Thyroid gland (tissue), 4 donors: ENCODE results near the gene XRCC6. TPM values are rescaled to one million over a fixed set of nuclear protein-coding genes. Genes with fewer than 3 reads are reported as not detected.
"Not testable (repeated sequence)": the region's sequence is repeated elsewhere in the genome, so short reads cannot be mapped to it uniquely, and the experiment has no call there.

ENCODE experiments used
- DNase-seq, 2 donors: peaks; one replicate each; pipeline ENCODE4 v3.0.0-alpha.2; 2019
- H3K27ac ChIP-seq, 3 donors: fragments of 200-600 bp; sonication (generic); 1 replicate in 2 of 3; 2 replicates in 1 of 3; pipeline ENCODE4 v1.5.1; 2016 to 2019; ENCODE audit warnings: mild to moderate bottlenecking in 1 of 3, moderate library complexity in 1 of 3
- H3K27me3 ChIP-seq: fragments of 200-600 bp; sonication (generic); one replicate; pipeline ENCODE4 v1.5.1; 2019
- H3K36me3 ChIP-seq, 2 donors: fragments of 200-600 bp; sonication (generic); one replicate each; pipeline ENCODE4 v1.5.1; 2016 to 2019
- H3K4me1 ChIP-seq, 2 donors: fragments of 200-600 bp; sonication (generic); one replicate each; pipeline ENCODE4 v1.5.1; 2017 to 2019
- H3K4me3 ChIP-seq, 3 donors: fragments of 200-600 bp; sonication (generic); replicated peaks in 1 of 3; 1 replicate in 2 of 3; 2 replicates in 1 of 3; pipeline ENCODE4 v1.5.1; 2016; ENCODE audit warnings: mild to moderate bottlenecking in 1 of 3
- H3K9me3 ChIP-seq: fragments of 200-600 bp; sonication (generic); one replicate; pipeline ENCODE4 v1.5.1; 2017
- POLR2A ChIP-seq, 2 donors: fragments of 450-650 bp; IDR thresholded peaks; one replicate each; pipeline ENCODE4 v1.6.1; 2017; ENCODE audit warnings: antibody characterized with exemption in 2 of 2, mild to moderate bottlenecking in 2 of 2, moderate library complexity in 1 of 2
- WGBS, 2 donors: methylation state at CpG; one replicate each; pipeline ENCODE4 v1.1.5; 2017; 5-methylcytosine and 5-hydroxymethylcytosine counted together
- intact Hi-C: fragments of 100-400 bp; cut with DNase I; formaldehyde crosslinking; loops from one replicate; pipeline ENCODE4 v1.15.1; 2023
- total RNA-seq, 4 donors: library from RNA; depleted of rRNA; stranded (reverse); fragments of >200 nt; gene quantifications; one replicate each; pipeline ENCODE4 v1.2.3, GENCODE V29; 2016
- TF ChIP-seq, protein P1 (sequence below), 6 experiments: fragments of 200-600 bp in 3 of 6; fragments of 450-650 bp in 3 of 6; sonication (generic) in 3 of 6; IDR thresholded peaks; one replicate each; pipeline ENCODE4 v1.5.1; 2016 to 2019; ENCODE audit warnings: antibody characterized with exemption in 6 of 6, mild to moderate bottlenecking in 2 of 6, inconsistent platforms in 1 of 6, moderate library complexity in 1 of 6

XRCC6 gene
- total RNA-seq, 4 donors from 2014 or later: 171 to 220 (median 195) TPM

DNA sequence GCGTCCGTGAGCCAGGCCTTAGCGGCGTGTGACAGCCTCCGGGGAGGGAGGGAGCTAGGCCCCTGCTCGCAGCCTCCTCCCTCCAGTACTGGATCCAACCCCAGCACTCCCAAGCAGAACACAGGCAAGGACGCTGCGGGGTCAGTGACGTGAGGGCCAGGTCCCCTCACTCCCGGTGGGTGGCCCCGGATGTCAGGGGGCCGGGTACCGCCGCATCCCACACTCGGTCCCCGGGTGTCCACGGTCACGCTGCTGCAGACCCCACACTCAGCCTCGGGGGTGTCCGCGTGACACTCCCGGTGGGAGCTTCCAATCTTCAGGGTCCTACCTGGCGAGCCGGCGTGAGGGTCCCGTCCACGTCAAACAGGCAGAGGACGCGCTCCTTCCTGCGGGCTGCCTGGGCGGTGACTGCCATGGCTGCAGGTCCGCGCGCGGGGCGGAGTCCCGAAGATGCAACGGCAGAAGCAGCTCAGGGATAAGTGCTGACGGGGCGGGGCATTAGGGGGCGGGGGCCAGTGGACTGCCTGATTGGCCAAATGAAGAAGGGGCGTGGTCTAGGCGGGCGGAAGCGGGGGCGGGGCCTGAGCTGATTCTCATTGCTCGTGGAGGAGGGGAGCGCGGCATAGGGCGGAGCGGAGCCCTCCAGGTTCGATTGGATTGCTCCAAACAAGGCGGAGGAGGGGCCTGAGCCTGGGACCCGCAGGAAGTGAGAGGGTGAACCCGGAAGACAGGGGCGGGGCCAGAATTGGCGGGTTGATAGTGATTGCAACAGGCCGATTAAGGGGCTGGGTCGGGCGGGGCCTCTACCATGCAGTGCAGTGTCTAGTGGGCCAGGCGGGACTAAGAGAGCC lies 31.5 kb upstream of the XRCC6 start, which contains the start of gene PMM1:
Gene PMM1 (minus strand): TSS at position 450 of the 851 bp plus-strand sequence. CDS start 35 bp downstream, at position 415.
- peak within 1 kb of the TSS; percentile 62 to 80 (median 66) for H3K4me3 ChIP-seq
- no peaks in the 10 kb centered on the region for H3K36me3 ChIP-seq
- 2% methylated on average over 19 to 21 of the region's 61 CpGs for WGBS, 2 donors
- H3K9me3 ChIP-seq: no peaks in the 10 kb centered on the region
- H3K4me1 ChIP-seq: peaks cover 5 to 10% of the 10 kb centered on the region in 2 donors
- DNase-seq: peak; percentile 100
- intact Hi-C loops: loop anchor here (10.0 kb wide), 1 partner anchor 195 kb away; no protein-coding TSS in a partner anchor
- H3K27ac ChIP-seq: peak within 1 kb of the TSS in 2 of 3 donors; percentile 29 to 38
- no peaks in the 10 kb centered on the region for H3K27me3 ChIP-seq
- TF ChIP-seq POLR2A (IDR thresholded peaks at IDR 0.05): peak in 1 of 2 donors; percentile 71
- TF ChIP-seq, protein P1, sequence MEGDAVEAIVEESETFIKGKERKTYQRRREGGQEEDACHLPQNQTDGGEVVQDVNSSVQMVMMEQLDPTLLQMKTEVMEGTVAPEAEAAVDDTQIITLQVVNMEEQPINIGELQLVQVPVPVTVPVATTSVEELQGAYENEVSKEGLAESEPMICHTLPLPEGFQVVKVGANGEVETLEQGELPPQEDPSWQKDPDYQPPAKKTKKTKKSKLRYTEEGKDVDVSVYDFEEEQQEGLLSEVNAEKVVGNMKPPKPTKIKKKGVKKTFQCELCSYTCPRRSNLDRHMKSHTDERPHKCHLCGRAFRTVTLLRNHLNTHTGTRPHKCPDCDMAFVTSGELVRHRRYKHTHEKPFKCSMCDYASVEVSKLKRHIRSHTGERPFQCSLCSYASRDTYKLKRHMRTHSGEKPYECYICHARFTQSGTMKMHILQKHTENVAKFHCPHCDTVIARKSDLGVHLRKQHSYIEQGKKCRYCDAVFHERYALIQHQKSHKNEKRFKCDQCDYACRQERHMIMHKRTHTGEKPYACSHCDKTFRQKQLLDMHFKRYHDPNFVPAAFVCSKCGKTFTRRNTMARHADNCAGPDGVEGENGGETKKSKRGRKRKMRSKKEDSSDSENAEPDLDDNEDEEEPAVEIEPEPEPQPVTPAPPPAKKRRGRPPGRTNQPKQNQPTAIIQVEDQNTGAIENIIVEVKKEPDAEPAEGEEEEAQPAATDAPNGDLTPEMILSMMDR (IDR thresholded peaks at IDR 0.05): no peak

DNA sequence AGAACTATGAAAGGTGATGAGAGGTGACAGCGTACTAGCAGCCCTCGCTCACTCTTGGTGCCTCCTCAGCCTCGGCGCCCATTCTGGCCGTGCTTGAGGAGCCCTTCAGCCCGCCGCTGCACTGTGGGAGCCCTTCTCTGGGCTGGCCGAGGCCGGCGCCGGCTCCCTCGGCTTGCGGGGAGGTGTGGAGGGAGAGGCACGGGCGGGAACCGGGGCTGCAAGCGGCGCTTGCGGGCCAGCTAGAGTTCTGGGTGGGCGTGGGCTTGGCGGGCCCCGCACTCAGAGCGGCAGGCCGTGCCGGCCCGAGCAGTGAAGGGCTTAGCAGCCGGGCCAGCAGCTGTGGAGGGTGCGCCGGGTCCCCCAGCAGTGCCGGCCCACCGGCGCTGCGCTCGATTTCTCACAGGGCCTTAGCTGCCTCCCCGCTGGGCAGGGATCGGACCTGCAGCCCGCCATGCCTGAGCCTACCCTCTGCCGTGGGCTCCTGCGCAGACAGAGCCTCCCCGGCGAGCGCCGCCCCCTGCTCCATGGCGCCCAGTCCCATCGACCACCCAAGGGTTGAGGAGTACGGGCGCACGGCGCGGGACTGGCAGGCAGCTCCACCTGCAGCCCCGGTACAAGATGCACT lies 27.6 kb upstream of the XRCC6 start:
- 96 to 97% methylated on average over 33 to 40 of the region's 51 CpGs for WGBS, 2 donors
- H3K9me3 ChIP-seq, DNase-seq, H3K36me3 ChIP-seq, H3K4me3 ChIP-seq, H3K27ac ChIP-seq, H3K27me3 ChIP-seq: not testable (repeated sequence)
- H3K4me1 ChIP-seq: peaks cover 5 to 15% of the 10 kb centered on the region in 2 donors
- intact Hi-C loops: loop anchor here (10.0 kb wide), 1 partner anchor 199 kb away; no protein-coding TSS in a partner anchor

DNA sequence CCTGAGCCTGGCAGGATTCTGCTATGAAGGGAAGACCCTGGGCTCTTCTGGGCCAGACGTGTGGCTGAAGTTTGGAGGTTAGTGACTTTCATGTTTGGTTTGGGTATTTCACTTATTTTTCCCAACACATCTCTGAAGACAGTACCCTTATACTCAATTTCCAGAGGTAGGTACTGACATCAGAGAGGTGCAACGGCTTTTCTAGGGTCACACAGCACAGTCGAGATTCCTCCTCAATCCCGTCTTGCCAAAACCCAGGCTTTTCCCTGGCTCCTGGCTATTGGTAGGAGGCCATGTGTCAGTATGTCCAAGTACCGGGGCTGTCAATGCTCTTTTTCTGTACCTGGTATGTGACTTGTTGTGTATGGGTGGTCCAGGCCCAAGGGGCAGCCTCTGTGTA lies 25.4 kb upstream of the XRCC6 start:
- Histone ChIP-seq H3K4me3 (no peak overlapping the region), H3K27me3 (no peaks in the 10 kb centered on the region), H3K36me3 (peaks cover 0 to 7% of the 10 kb centered on the region in 2 donors), H3K9me3 (no peaks in the 10 kb centered on the region), H3K4me1 (peaks cover 0 to 5% of the 10 kb centered on the region in 2 donors), H3K27ac (no peak overlapping the region)
- TF ChIP-seq POLR2A (IDR thresholded peaks at IDR 0.05): no peak
- TF ChIP-seq, protein P1 (IDR thresholded peaks at IDR 0.05): no peak
- intact Hi-C loops: loop anchor here (5.0 to 10.0 kb wide), 2 partner anchors 53 to 201 kb away; partner anchors contain the start of gene POLR3H
- 85 to 88% methylated on average over 4 to 5 of the region's 5 CpGs for WGBS, 2 donors
- DNase-seq: no peak

DNA sequence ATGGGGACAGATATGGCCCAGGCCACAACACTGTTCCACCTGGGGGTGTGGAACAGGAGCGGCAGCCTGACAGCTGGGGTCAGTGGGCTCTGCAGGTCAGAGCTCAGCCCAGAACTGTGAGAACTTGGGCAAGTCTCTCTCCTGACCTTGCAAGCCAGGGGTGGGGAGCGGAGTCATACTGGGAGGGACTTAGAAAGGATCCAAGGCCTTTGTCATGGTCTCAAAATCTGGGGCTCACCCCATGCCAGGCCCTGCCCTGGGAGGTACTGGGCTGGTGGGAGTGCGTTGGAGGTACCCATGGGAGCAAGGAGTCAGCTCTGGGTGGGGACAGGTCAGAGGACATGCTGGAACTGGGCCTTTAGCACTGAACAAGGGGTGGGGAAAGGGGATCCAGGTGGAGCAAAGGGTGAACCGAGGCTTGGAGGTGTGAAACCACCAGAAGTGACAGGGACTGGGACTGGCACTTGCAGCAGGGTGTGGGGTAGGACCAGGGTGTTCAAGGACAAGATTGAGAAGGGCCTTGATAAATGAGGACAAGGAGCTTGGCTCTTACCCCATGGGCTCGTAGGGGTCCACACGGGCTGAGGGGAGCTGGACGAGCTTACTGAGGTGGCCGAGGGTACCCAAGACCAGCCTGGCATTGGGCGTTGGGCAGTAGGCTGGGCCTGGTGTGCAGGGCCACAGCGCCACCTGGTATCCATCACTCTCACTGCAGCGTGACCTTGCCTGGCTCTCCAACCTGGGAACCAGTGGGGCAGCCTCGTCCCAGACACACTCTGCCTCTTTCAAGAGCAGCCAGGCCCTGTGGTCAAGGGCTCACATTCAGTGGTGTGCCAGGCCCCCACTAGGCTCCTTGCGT lies 24.1 kb upstream of the XRCC6 start:
- Histone ChIP-seq H3K4me1 (peaks cover 0 to 5% of the 10 kb centered on the region in 2 donors), H3K27ac (peak overlapping the region; percentile 44 to 56 (median 50)), H3K4me3 (no peak overlapping the region), H3K9me3 (no peaks in the 10 kb centered on the region), H3K36me3 (peaks cover 0 to 7% of the 10 kb centered on the region in 2 donors), H3K27me3 (no peaks in the 10 kb centered on the region)
- DNase-seq: peak; percentile 89 to 92
- no peak for TF ChIP-seq POLR2A (IDR thresholded peaks at IDR 0.05)
- TF ChIP-seq, protein P1 (IDR thresholded peaks at IDR 0.05): peak; percentile 58 to 90 (median 84)
- intact Hi-C loops: loop anchor here (5.0 to 10.0 kb wide), 2 partner anchors 55 to 202 kb away; partner anchors contain the start of gene POLR3H
- 44 to 50% methylated on average over 9 of the region's 13 CpGs for WGBS, 2 donors

DNA sequence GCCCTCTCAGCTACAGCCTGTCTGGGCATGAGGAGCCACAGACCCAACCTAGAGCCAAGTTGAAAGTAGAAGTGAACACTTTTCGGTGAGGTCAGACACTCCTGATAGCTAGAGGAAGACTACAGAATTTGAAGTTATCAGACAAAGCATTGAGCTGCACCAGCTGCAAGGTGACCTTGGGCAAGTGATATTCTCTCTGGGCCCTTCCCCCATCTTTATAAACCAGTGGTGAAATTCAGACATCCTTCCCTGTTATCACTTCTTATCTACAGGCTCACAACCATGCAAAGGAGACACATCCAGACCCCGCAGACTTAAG lies 23.5 kb upstream of the XRCC6 start:
- intact Hi-C loops: loop anchor here (5.0 to 10.0 kb wide), 2 partner anchors 55 to 203 kb away; partner anchors contain the start of gene POLR3H
- Histone ChIP-seq H3K36me3 (peaks cover 0 to 10% of the 10 kb centered on the region in 2 donors), H3K27me3 (no peaks in the 10 kb centered on the region), H3K27ac (peak overlapping the region; percentile 44 to 56 (median 50)), H3K9me3 (no peaks in the 10 kb centered on the region), H3K4me1 (peaks cover 0 to 5% of the 10 kb centered on the region in 2 donors), H3K4me3 (no peak overlapping the region)
- no peak for DNase-seq
- TF ChIP-seq, protein P1 (IDR thresholded peaks at IDR 0.05): no peak
- 53 to 80% methylated on average over 2 of the region's 2 CpGs for whole genome bisulfite sequencing, 2 donors
